ENCODE measurements around the gene TRPT1.

TRPT1 gene

DNA sequence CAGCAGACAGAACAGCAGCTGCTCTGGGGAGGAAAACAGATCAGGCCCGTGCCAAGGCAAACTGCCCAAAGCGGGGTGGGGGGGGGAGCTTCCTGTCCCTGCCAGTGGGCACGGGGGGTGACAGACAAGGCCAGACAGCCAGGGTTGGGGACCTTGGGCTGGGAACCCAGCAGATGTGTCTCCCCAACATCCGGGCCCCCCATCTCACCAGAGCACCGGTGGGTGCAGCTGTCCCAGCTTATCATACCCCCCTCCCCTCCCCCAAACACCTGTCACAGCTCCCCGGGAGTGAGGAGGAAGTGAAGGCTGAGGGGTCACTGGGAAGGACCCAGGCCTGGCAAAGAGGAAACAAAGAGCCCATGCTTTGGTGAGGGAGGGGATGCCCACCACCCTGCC is 19.4 kb upstream of the TRPT1 start:
- DNase-seq (ENCODE audit: low read depth) = peak; percentile 22

GRCh38 chr11:64244966-64245365 is 19.0 kb upstream of the TRPT1 start:
- no peak for DNase-seq (ENCODE audit: low read depth)

DNA sequence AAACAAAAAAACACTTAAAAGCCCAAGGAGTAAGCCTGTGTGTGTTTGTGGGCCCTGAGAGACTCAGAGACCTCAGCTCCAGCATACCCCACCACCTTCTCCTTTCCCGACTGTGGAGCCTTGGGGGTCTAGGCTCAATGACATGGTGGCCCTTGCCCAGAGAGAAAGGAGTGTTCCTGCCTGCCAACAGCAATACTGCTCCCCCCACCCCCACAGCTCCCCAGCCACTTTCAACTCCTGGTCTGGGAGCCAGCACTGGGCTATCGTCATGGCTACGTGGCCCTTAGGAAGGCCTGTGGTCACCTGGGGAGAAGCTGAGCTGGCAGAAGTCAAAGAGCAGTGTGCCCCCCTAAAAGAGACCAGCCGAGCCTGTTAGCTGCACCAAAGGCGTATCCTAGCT is 18.1 kb upstream of the TRPT1 start:
- no peak for DNase-seq (ENCODE audit: low read depth)

GRCh38 chr11:64243236-64243854 is 17.4 kb upstream of the TRPT1 start:
- DNase-seq (ENCODE audit: low read depth) = no peak

DNA sequence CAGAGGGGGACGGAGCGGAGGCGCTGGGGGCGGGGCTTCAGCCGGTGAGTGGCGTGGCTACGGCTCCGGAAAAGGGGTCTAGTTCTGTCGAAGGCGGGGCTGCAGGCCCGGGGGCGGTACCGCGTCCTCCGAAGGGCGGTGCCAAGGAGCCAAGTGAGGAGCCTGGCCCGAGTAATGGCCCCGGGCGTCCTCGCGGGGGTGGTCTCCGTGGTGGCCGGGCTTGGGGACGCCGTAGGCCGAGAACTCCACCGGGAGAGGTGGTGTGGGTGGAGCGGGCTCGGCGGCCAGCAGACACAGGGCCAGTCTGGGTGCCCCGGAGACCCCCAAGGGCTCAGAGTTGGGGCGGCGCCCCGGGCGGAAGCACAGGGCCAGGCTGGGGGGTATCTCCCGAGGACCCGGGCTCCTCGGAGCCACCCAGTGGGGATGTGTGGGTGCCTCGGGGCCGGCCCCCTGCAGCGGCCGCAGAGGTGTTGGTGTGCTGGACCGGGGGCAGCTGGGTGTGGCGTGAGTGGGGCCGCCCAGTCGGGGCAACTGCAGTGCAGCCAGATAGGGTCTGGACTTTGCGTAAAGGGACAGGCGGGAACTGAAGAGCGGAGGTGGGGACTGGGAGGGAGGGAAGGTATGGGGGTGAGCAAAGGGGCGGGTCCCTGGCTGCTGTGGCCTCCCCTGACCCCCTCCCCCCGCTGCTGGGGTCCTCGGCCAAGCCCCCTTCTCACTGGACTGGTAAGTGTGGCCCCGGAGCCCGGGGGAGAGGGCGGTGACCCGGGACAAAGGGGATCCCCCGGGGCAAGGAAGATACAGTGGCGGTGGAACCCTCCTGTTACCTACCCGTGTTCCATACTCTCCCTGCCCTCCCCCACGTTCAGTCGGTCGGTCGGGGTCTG is 15.7 kb upstream of the TRPT1 start:
- DNase-seq (ENCODE audit: low read depth) = peak; percentile 15

- peak; percentile 99 for DNase-seq (ENCODE audit: low read depth)
These were observed 15.2 kb upstream of the TRPT1 start for GRCh38 chr11:64241241-64241490.

- DNase-seq (ENCODE audit: low read depth) = peak; percentile 96
These were observed 14.7 kb upstream of the TRPT1 start, which contains the start of gene FKBP2 for GRCh38 chr11:64240435-64241240. FKBP2 (plus strand) TSS chr11:64241095; CDS start chr11:64242388, 1,293 bp downstream.

DNA sequence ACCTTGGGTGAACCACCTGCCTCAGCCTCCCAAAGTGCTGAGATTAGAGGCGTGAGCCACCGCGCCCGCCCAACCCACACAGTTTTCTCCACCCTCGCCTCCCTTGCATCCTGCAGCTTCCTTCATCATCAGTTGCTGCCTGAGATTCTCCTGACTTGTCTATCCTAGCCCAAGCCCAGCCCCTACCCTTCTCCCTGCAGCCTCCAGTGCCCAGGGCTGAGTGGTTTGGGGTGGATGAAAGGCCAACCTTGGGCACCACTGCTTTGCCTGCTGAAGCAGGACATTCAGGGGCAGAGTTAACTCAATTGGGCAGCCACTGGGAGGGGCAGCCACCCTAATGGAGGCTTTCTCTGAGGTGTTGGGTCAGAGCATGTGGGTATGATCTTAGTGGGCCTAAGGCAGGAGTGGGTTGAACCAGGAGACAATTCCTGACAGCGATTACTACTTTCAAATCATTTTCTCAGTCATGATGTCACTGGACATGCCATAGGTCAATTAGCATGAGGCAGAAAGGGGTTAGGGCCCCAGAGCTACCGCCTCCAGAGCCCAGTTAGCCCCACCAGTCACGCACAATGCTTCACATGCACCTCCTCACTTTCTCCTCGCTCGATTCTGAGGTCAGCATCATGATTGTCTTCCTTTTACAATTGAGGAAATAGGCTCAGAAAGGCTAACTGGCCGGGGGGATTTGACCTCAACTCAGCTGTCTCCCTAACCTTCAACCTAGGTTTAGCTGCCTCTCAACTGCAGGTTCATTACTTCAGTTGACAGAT is 13.9 kb upstream of the TRPT1 start:
- DNase-seq (ENCODE audit: low read depth) = no peak

- no peak for DNase-seq (ENCODE audit: low read depth)
These were observed 13.0 kb upstream of the TRPT1 start for GRCh38 chr11:64238999-64239398.

GRCh38 chr11:64238076-64238475 is 12.1 kb upstream of the TRPT1 start:
- no peak for DNase-seq (ENCODE audit: low read depth)

DNA sequence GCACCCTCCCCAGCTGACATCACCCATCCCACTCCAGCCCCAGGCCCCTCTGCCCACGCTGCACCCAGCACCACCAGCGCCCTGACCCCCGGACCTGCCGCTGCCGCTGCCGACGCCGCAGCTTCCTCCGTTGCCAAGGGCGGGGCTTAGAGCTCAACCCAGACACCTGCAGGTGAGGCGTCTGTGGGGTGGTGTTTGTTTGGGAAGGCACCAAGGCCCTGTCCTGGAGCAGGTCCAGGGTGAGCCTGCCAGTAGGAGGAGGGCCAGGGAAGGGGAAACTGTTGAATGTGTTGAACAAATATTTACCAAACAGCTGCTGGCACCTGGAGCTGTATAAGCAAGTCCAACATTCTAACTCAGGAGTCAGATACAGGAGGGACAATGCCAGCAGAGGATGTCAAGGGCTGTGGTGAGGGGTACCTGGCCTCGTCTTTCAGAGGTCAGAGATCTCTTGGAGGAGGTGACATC is 11.5 kb upstream of the TRPT1 start:
- no peak for DNase-seq (ENCODE audit: low read depth)

DNA sequence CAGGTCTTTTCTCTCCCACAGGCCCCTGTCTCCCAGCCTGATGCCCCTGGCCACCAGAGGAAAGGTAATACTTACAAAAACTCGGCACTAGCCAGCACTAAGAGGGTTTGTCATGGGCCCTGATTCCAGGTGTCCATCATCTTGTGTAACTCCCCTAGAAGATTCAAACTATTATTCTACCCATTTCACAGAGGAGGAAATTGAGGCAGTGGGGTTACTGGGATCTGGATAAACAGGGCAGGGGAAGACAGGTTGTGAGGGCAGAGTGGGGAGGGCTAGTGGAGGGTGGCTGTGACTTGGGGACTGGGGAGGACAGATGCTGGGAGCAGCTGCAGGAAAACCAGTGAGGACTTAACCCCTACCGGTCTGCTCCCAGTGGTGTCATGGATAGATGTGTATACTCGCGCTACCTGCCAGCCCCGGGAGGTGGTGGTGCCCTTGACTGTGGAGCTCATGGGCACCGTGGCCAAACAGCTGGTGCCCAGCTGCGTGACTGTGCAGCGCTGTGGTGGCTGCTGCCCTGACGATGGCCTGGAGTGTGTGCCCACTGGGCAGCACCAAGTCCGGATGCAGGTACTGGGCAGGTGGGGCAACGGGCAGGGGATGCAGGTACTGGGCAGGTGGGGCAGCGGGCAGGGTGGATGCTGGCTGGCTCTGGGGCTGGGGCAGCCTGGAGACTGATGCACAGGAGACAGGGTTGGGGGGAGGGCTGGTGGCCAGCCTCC is 9.6 kb upstream of the TRPT1 start:
- DNase-seq (ENCODE audit: low read depth) = no peak

DNA sequence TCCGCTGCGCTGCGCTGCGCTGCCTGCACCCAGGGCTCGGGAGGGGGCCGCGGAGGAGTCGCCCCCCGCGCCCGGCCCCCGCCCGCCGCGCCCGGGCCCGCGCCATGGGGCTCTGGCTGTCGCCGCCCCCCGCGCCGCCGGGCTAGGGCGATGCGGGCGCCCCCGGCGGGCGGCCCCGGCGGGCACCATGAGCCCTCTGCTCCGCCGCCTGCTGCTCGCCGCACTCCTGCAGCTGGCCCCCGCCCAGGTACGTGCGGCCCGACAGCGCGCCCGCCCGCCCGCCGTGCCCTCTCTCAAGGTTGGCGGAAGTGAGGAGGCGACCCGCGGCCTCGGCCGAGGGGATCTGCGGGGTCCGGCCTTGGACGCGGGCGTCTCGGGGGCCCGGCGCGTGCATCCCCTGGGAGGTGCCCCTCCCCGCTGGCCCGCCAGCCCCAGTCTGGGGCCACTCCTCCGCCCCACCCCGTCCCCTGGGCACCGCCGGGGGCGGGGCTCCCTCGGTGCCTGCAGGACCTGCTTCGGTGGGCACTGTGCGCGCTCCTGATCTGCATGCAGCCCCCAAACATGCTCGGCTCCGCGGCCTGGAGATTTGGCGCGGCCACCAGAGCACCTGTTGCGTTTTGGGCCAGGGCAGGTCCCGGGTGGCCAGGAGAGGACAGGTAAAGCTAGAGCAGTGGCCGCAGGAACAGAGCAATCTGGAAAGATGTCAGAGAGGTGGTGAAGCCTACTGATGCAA is 8.8 kb upstream of the TRPT1 start:
- DNase-seq (ENCODE audit: low read depth) = peak; percentile 35

- peak; percentile 47 for DNase-seq (ENCODE audit: low read depth)
These were observed 8.1 kb upstream of the TRPT1 start, which contains the start of gene VEGFB for GRCh38 chr11:64233913-64234586. VEGFB (plus strand) TSS chr11:64234584; CDS start chr11:64234834, 250 bp downstream.

DNA sequence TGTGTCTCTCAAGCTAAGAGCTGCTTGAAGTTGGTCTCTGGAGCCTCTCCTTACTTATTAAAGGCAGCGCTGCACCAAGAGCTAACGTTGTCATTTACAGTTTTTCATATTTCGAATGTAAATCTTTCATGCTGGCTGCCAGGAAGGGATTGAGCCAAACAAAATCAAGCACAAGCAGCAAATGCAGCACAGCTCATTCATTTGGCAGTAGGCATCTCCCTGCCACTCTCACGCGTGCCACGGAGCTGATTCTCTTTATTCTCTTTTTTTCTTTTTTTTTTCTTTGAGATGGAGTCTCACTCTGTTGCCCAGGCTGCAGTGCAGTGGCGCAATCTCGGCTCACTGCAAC is 7.0 kb upstream of the TRPT1 start:
- no peak for DNase-seq (ENCODE audit: low read depth)

DNA sequence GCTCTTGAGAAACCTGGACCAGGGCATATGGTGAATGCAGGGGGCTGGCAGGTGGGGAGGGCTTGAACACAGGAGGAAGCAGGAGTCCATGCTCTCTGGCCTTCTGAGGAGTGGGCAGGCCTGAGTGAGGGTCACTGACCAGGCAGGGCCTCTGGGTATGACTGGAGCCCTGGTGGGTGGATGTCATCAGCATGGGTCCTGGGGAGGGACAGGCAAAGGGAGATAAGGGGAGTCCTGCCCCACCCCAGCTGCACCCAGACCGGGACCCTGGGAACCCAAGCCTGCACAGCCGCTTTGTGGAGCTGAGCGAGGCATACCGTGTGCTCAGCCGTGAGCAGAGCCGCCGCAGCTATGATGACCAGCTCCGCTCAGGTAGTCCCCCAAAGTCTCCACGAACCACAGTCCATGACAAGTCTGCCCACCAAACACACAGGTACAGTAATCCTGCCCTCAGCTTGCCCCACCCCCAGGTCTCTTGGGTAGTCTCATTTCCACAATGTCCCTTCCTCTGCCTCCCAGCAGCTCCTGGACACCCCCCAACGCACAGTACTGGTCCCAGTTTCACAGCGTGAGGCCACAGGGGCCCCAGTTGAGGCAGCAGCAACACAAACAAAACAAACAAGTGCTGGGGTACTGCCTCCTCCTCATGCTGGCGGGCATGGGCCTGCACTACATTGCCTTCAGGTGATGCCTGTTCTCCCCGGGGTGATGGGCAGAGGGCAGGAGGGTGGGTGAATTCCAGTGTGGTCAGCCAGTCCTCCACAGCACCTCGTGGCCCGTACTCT is 6.4 kb upstream of the TRPT1 start:
- no peak for DNase-seq (ENCODE audit: low read depth)

- DNase-seq (ENCODE audit: low read depth) = no peak
These were observed 5.6 kb upstream of the TRPT1 start for GRCh38 chr11:64231546-64231945.

- no peak for DNase-seq (ENCODE audit: low read depth)
These were observed 5.0 kb upstream of the TRPT1 start for GRCh38 chr11:64230985-64231365.
